GM12864 (cell line): ENCODE data around the gene DUSP14.
"Not testable (repeated sequence)": the region's sequence is repeated elsewhere in the genome, so short reads cannot be mapped to it uniquely, and the experiment has no call there.

Experiments
- DNase-seq: peaks from one replicate; pipeline ENCODE4 v3.0.0-alpha.2; 2011; ENCODE audit warnings: low read depth
- H3K4me3 ChIP-seq: 2 replicates; pipeline ENCODE4 v1.5.1; 2011; ENCODE audit warnings: mild to moderate bottlenecking, low read depth, low read length, control low read depth
- TF ChIP-seq, protein P1 (sequence below): IDR thresholded peaks from 2 replicates; pipeline ENCODE4 v1.5.1; 2011; ENCODE audit warnings: low read depth, mild to moderate bottlenecking, moderate library complexity, low read length, control low read depth, inconsistent platforms; ENCODE audit errors: missing control alignments

Gene DUSP14

DNA sequence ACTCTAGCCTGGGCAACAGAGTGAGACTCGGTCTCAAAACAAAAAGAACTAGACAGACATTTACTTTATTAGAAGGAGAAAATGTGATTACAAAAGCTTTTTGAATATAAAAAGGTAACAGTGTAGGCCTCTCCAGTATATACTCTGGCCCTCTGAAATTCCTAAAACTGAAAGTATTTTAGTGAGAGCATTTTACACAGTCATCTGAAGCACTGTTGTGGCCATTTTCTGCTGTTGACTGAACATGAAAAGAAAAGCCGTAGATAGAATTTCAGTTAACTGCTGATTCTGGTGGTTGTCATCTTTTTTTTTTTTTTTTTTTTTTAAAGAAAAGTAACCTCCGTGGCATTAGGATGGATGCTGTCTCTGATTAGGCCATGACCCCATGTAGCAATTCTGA, 15.6 kb downstream of the DUSP14 start:
- H3K4me3 ChIP-seq = no peak overlapping the region
- DNase-seq = no peak
- TF ChIP-seq, protein P1, sequence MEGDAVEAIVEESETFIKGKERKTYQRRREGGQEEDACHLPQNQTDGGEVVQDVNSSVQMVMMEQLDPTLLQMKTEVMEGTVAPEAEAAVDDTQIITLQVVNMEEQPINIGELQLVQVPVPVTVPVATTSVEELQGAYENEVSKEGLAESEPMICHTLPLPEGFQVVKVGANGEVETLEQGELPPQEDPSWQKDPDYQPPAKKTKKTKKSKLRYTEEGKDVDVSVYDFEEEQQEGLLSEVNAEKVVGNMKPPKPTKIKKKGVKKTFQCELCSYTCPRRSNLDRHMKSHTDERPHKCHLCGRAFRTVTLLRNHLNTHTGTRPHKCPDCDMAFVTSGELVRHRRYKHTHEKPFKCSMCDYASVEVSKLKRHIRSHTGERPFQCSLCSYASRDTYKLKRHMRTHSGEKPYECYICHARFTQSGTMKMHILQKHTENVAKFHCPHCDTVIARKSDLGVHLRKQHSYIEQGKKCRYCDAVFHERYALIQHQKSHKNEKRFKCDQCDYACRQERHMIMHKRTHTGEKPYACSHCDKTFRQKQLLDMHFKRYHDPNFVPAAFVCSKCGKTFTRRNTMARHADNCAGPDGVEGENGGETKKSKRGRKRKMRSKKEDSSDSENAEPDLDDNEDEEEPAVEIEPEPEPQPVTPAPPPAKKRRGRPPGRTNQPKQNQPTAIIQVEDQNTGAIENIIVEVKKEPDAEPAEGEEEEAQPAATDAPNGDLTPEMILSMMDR = no peak

DNA sequence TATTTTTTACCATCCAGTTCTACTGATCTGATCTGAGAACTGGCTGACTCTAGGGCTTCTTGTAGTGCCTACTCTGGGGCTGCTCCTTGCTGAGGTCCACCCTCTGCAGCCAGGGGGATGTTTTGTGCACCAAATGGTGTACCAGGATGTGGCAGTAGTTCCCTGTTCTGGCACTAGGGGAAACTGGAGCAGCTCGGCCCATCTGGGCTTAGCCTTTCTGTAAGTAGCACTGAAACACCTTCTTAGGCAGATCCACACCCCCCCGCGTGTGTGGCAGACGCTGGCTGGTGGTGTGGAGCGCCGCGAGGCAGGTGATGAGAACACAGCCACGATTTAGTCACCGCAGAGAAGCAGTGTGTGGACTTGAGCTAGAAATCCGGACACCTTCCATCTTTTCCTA, 17.0 kb downstream of the DUSP14 start:
- no peak for DNase-seq
- TF ChIP-seq, protein P1 = peak; percentile 70
- H3K4me3 ChIP-seq = no peak overlapping the region

DNA sequence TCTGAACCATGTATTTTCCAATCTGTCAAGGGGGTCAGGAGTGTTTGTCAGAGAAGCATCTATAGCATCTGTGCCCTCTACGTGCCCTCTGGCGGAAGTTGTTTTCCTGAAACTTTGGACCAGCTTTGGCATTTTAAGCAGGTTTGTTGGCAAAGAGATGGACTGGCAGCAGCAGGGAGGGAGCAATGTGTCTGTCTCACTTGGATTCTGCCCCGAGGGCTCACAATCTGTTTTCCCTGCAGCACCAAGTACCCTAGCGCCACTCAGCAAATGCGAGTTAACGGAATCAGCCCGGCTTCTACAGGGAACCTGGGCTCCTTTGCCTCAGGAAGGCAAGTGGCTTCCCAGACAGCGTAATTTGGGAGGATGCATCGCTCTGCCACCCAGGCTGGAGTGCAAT, 17.4 kb downstream of the DUSP14 start:
- TF ChIP-seq, protein P1 = no peak

DNA sequence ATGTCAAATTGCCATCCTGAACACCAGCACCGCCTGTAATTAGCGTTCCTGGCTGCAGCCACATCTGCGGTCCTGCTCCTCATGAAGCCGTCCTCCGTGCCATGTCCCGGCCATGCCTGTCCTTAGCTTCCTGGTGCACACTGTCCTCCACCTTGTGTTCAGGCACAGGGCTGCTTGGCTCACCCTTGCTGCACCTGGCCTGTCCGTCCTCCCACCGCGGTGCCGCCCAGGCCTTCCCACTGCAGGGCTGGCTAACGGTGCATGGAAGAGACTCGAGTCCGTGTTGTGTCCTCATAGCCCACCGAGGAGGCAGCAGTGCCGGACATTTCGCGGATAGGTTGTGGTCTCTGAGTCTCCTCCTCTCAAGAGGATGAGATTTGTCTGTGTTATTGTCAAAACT, 20.4 kb downstream of the DUSP14 start:
- TF ChIP-seq, protein P1 = no peak
- no peak overlapping the region for H3K4me3 ChIP-seq
- no peak for DNase-seq

More for the DNA sequence above, 17.4 kb downstream of the DUSP14 start:
- H3K4me3 ChIP-seq = no peak overlapping the region
- DNase-seq = no peak

DNA sequence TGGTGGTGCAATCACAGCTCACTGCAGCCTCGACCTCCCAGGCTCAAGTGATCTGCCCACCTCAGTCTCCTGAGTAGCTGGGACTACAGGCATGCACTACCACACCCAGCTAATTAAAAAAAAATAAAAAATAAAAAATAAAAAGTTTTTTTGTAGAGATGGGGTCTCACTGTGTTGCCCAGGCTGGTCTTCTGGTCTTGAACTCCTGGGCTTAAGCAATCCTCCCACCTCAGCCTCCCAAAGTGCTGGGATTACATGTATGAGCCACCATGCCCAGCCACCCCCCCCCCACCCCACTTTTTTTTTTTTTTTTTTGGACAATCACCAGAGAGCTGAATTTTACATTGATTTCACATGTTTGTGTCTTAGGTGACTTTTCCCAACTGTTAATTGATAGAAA, 22.0 kb downstream of the DUSP14 start:
- H3K4me3 ChIP-seq, DNase-seq: not testable (repeated sequence)

DNA sequence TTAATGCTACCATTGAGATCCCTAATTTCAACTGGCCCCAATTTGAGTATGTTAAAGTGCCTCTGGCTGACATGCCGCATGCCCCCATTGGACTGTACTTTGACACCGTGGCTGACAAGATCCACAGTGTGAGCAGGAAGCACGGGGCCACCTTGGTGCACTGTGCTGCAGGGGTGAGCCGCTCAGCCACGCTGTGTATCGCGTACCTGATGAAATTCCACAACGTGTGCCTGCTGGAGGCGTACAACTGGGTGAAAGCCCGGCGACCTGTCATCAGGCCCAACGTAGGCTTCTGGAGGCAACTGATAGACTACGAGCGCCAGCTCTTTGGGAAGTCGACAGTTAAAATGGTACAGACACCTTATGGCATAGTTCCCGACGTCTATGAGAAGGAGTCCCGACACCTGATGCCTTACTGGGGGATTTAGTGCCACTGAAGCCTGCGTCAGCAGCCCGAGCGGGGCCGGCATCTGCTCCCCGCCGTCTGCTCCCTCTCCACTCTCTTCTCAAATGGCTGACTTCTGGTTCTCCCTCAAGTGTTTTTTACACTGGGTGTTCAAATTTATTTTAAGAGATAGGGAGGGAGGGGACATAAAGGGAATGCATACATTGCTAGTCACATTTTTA, 22.9 kb downstream of the DUSP14 start:
- no peak overlapping the region for H3K4me3 ChIP-seq
- no peak for DNase-seq
- TF ChIP-seq, protein P1 = no peak

DNA sequence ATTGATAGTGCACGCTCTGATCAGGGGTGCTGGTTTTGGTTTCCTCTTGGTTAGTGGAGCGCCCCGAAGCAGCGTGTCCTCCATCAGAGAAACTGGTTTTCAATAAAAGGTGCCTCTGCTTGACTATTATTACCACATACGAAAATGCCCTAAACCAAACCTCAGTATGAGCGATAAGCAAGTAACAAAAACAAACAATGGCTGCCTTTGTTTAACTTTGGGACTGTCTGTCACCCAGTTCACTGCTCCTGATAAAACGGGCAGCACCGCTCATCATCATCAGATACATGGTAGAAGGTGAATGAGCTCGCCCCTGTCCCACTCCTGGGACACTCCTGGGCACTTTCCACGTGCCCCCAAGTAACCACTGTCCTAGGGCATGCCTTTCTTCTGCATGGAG, 24.0 kb downstream of the DUSP14 start:
- DNase-seq = no peak
- H3K4me3 ChIP-seq = no peak overlapping the region
- TF ChIP-seq, protein P1 = no peak
